Subcutaneous abdominal adipose tissue (tissue), 5 donors: ENCODE results near the gene ITPR3.

Experiments
- H3K27ac ChIP-seq: one replicate; pipeline ENCODE4 v1.7.0; 2013; ENCODE audit warnings: low read depth, mild to moderate bottlenecking, inconsistent platforms, low read length, moderate library complexity
- H3K27me3 ChIP-seq, 5 donors: one replicate each; pipeline ENCODE4 v1.7.0; 2013; ENCODE audit warnings: low read length in 5 of 5, inconsistent platforms in 1 of 5; ENCODE audit not compliant: control insufficient read depth in 5 of 5, insufficient read depth in 4 of 5
- H3K36me3 ChIP-seq, 5 donors: one replicate each; pipeline ENCODE4 v1.7.0; 2013; ENCODE audit warnings: low read length in 5 of 5; ENCODE audit not compliant: control insufficient read depth in 5 of 5, insufficient read depth in 5 of 5
- H3K4me1 ChIP-seq, 5 donors: one replicate each; pipeline ENCODE4 v1.7.0; 2013; ENCODE audit warnings: low read length in 5 of 5, mild to moderate bottlenecking in 3 of 5, moderate library complexity in 1 of 5; ENCODE audit not compliant: control insufficient read depth in 5 of 5, insufficient read depth in 5 of 5
- H3K4me3 ChIP-seq, 5 donors: one replicate each; pipeline ENCODE4 v1.7.0; 2013; ENCODE audit warnings: low read length in 5 of 5, low read depth in 1 of 5
- H3K9ac ChIP-seq, 5 donors: one replicate each; pipeline ENCODE4 v1.7.0; 2013; ENCODE audit warnings: low read length in 5 of 5, mild to moderate bottlenecking in 4 of 5, moderate library complexity in 3 of 5
- H3K9me3 ChIP-seq, 5 donors: one replicate each; pipeline ENCODE4 v1.7.0; 2013; ENCODE audit warnings: low read length in 5 of 5; ENCODE audit not compliant: control insufficient read depth in 5 of 5
- donor health status: healthy.
- donor health status: healthy.
- donor health status: healthy.
- donor health status: healthy.
- donor health status: healthy.

The ITPR3 gene

DNA sequence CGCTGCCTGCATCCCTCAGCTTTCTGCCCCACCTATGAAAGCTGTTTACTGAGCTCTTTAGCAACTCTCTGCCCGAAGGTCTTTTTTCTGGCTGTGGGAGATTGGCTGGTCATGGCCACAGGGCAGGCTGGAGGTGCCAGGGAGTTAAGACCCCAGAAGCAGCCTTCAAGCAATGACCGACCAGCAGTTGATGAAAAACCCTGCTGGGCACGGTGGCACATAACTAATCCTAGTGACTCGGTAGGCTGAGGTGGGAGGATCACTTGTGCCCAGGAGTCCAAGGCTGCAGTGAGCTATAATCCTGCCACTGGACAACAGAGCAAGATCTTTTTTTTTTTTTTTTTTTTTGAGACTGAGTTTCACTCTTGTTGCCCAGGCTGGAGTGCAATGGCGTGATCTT is 20.4 kb upstream of the ITPR3 start:
- H3K27me3 ChIP-seq = no peaks in the 10 kb centered on the region
- H3K9ac ChIP-seq = no peak overlapping the region
- no peak overlapping the region for H3K4me3 ChIP-seq
- no peak overlapping the region for H3K27ac ChIP-seq
- peaks cover 0 to 9% (median 0%) of the 10 kb centered on the region in 5 donors for H3K9me3 ChIP-seq
- H3K4me1 ChIP-seq = no peaks in the 10 kb centered on the region
- no peaks in the 10 kb centered on the region for H3K36me3 ChIP-seq

DNA sequence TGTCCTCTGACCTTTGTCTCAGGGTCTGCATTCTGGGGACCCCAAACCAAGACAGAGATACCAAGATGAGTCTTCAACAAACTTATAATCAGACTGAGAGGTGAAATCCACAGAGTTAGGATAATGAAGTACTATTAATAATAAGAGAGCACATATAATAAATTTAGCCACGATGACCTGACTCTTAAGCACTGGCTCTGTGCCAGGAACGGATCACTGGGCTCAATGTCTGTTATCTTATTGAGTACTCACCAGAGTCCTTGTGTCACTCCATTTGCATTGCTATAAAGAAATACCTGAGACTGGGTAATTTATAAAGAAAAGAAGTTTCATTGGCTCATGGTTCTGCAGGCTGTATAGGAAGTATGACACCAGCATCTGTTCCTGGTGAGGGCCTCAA is 18.9 kb upstream of the ITPR3 start:
- Histone ChIP-seq H3K9me3 (peaks cover 0 to 9% (median 0%) of the 10 kb centered on the region in 5 donors), H3K9ac (no peak overlapping the region), H3K36me3 (no peaks in the 10 kb centered on the region), H3K27me3 (no peaks in the 10 kb centered on the region), H3K27ac (no peak overlapping the region), H3K4me3 (no peak overlapping the region), H3K4me1 (no peaks in the 10 kb centered on the region)

DNA sequence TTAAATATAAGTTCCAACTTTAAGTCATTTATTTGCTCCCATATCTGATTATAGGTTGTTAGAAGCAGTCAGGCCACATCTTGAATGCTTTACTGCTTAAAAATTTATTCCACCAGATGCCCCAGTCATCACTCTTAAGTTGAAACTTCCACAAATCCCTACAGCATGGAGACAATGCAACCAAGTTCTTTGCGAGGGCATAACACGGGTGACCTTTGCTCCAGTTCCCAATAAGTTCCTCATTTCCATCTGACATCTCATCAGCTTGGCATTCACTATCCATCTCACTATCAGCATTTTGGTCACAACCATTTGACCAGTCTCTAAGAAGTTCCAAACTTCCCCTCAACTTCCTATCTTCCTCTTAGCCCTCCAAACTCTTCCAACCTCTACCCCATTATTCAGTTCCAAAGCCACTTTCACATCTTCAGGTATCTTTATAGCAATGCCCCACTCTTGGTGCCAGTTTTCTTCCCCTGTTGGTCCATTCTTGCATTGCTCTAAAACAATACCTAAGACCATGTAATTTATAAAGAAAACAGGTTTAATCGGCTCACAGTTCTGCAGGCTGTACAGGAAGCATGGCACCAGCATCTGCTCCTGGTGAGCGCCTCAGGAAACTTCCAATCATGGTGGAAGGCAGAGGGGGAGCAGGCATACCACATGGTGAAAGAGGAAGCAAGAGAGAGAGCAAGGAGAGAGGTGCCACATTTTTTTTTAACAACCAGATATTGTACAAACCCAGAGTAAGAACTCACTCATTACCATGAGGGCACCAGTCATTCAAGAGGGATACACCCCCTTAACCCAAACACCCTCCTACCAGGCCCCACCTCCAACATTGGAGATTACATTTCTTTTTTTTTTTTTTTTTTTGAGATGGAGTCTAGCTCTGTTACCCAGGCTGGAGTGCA is 15.9 kb upstream of the ITPR3 start:
- no peak overlapping the region for H3K9ac ChIP-seq
- peaks cover 0 to 9% (median 0%) of the 10 kb centered on the region in 5 donors for H3K9me3 ChIP-seq
- no peak overlapping the region for H3K4me3 ChIP-seq
- H3K27ac ChIP-seq = no peak overlapping the region
- H3K27me3 ChIP-seq = peaks cover 0 to 4% (median 1%) of the 10 kb centered on the region in 5 donors
- no peaks in the 10 kb centered on the region for H3K36me3 ChIP-seq
- peaks cover 0 to 15% (median 8%) of the 10 kb centered on the region in 5 donors for H3K4me1 ChIP-seq

DNA sequence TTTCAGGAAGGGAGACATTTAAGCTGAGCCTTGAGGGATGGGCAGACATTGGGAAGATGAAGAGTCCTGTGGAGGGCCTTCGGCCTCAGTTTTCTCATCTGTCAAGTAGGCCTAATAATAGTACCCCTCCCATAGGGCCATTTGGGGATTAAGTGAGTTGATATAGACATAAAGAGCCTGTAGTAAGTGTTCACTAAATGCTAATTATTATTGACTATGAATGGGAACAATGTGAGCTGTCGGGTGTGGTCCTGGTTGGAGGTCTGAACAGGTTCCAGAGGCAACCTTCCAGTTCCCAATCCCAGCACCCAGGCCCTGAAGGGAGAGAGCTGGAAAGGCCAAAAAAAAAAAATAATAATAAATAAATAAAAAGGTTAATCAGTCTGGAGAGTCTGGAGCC is 14.5 kb upstream of the ITPR3 start:
- Histone ChIP-seq H3K4me3 (no peak overlapping the region), H3K27ac (no peak overlapping the region), H3K36me3 (no peaks in the 10 kb centered on the region), H3K9ac (no peak overlapping the region), H3K4me1 (peaks cover 0 to 20% (median 9%) of the 10 kb centered on the region in 5 donors), H3K27me3 (peaks cover 0 to 8% (median 2%) of the 10 kb centered on the region in 5 donors), H3K9me3 (peaks cover 0 to 9% (median 0%) of the 10 kb centered on the region in 5 donors)

DNA sequence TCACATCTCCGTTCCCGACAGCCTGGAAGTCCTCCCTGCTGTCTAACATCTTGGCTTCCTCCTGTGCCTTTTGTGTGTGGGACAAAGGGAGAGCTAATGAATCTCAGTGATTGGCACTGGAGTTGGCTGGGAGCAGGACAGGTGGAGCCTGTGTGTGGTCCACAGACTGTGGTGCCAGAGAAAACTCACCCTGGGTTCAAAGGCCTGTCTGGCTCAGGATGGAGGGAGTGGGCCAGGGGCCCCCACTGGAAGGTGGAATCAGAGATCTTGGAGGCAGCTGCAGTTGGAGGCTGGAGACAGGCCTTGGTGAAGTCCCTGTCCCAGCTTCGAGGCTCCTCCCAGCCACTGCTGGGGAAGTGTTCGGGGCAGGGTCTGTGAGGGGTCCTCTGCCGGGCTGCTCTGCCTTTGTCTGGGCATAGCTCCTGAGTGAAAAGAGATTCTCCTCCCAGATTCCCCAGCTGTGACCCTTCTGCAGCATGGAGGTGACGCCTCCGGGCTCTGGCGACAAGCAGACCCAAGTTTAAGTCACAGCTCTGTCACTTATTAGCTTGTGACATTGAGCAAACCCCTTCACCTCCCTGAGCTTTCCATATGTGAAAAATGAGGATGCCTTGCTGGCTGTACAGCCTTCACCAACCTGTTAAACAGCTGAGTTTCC is 13.9 kb upstream of the ITPR3 start:
- H3K36me3 ChIP-seq = no peaks in the 10 kb centered on the region
- H3K4me1 ChIP-seq = peaks cover 0 to 20% (median 9%) of the 10 kb centered on the region in 5 donors
- peaks cover 0 to 9% (median 0%) of the 10 kb centered on the region in 5 donors for H3K9me3 ChIP-seq
- H3K27me3 ChIP-seq = peaks cover 0 to 8% (median 2%) of the 10 kb centered on the region in 5 donors
- no peak overlapping the region for H3K27ac ChIP-seq
- H3K4me3 ChIP-seq = no peak overlapping the region
- no peak overlapping the region for H3K9ac ChIP-seq

DNA sequence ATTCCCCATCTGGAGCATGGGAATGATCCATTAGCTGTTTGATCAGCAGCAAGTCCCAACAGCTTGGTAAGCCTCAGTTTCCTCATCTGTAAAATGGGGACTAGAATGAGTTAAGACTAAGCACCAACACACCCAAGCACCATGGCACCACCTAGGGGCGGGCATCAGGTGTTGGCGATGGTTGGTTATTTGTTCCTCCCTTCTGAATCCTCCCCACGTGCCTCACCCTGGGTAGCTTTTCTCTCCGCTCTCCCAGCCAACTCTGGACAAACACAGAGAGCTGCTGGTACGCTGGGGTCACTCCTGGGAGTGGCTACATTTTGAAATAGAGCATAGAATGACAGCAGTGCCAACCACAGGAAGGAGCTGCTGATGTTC is 13.3 kb upstream of the ITPR3 start:
- Histone ChIP-seq H3K9me3 (peaks cover 0 to 9% (median 0%) of the 10 kb centered on the region in 5 donors), H3K9ac (no peak overlapping the region), H3K27me3 (peaks cover 0 to 8% (median 2%) of the 10 kb centered on the region in 5 donors), H3K4me1 (peaks cover 0 to 20% (median 9%) of the 10 kb centered on the region in 5 donors), H3K27ac (no peak overlapping the region), H3K36me3 (no peaks in the 10 kb centered on the region), H3K4me3 (no peak overlapping the region)

DNA sequence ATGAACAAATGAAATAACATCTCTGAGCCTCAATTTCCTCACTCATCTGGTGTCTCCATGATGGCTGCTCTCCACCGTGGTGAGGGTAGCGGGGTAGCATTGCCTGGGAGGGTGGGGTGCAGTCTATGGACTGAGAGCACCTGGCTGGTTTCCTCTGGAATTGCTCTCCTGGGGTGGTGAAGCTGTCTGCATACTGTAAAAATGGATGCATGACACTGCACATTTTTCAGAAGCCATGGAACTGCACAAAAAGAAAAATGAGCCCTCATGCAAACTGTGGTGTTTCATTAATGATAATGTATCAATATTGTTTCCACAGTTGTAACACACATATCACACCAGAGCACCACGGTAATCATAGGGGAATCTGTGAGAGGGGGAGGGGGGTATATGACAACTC is 12.1 kb upstream of the ITPR3 start:
- no peak overlapping the region for H3K9ac ChIP-seq

DNA sequence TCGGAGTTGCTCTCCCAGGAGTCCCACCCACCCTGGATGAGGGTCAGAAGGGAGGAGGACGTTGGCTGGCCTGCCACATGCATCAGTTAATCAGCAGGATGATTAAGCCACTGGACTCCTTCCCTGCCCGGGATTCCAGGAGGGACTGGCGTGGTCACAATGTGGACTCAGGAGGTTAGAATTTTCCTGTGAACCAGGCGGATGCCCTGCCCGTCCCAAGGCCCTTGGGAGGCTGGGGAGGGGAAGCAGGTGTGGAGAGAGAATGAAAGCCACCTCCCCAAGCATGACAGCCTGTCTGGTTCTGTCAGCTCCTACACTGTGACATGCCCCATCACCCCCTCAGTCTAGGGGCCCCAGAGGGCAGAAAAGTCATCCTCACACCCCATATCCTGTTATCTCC is 11.6 kb upstream of the ITPR3 start:
- H3K9ac ChIP-seq = no peak overlapping the region
- no peak overlapping the region for H3K4me3 ChIP-seq
- H3K4me1 ChIP-seq = peaks cover 0 to 22% (median 9%) of the 10 kb centered on the region in 5 donors
- H3K36me3 ChIP-seq = no peaks in the 10 kb centered on the region
- peaks cover 0 to 7% (median 0%) of the 10 kb centered on the region in 5 donors for H3K9me3 ChIP-seq
- H3K27me3 ChIP-seq = peaks cover 2 to 13% (median 4%) of the 10 kb centered on the region in 5 donors
- H3K27ac ChIP-seq = no peak overlapping the region

More for the DNA sequence above, 12.1 kb upstream of the ITPR3 start:
- peaks cover 2 to 11% (median 4%) of the 10 kb centered on the region in 5 donors for H3K27me3 ChIP-seq
- H3K27ac ChIP-seq = no peak overlapping the region
- peaks cover 0 to 9% (median 0%) of the 10 kb centered on the region in 5 donors for H3K9me3 ChIP-seq
- H3K4me3 ChIP-seq = no peak overlapping the region
- H3K36me3 ChIP-seq = no peaks in the 10 kb centered on the region
- H3K4me1 ChIP-seq = peaks cover 0 to 22% (median 9%) of the 10 kb centered on the region in 5 donors

DNA sequence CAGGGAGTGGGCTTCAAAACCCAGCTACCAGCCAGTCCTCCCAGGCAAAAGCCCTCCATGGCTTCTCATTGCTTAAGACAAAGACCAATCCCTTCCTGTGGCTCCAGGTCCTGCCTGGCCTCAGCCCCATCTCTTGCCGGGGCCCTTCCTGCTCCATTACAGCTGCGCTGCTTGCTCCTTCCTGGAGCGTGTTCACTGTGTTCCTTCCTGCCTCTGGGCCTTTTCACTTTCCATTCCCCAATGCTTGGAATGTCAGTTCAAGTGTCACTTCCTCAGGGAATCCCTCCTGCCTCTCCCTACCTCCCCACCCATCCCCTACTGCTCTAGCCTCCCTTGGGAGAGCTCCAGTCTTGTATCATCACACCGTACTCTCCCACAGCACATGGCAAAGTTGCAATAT is 11.1 kb upstream of the ITPR3 start:
- Histone ChIP-seq H3K9me3 (peaks cover 0 to 4% (median 0%) of the 10 kb centered on the region in 5 donors), H3K36me3 (no peaks in the 10 kb centered on the region), H3K9ac (no peak overlapping the region), H3K4me1 (peaks cover 0 to 22% (median 9%) of the 10 kb centered on the region in 5 donors), H3K4me3 (no peak overlapping the region), H3K27me3 (peaks cover 2 to 13% (median 4%) of the 10 kb centered on the region in 5 donors), H3K27ac (no peak overlapping the region)
